ENCODE measurements around the gene SARS2. TPM values are rescaled to one million over a fixed set of nuclear protein-coding genes. Genes with fewer than 3 reads are reported as not detected.
"Not testable (repeated sequence)": the region's sequence is repeated elsewhere in the genome, so short reads cannot be mapped to it uniquely, and the experiment has no call there.

SARS2 gene
- total RNA-seq, 2 donors from 2014 or later, result 23.3 to 57.5 TPM

DNA sequence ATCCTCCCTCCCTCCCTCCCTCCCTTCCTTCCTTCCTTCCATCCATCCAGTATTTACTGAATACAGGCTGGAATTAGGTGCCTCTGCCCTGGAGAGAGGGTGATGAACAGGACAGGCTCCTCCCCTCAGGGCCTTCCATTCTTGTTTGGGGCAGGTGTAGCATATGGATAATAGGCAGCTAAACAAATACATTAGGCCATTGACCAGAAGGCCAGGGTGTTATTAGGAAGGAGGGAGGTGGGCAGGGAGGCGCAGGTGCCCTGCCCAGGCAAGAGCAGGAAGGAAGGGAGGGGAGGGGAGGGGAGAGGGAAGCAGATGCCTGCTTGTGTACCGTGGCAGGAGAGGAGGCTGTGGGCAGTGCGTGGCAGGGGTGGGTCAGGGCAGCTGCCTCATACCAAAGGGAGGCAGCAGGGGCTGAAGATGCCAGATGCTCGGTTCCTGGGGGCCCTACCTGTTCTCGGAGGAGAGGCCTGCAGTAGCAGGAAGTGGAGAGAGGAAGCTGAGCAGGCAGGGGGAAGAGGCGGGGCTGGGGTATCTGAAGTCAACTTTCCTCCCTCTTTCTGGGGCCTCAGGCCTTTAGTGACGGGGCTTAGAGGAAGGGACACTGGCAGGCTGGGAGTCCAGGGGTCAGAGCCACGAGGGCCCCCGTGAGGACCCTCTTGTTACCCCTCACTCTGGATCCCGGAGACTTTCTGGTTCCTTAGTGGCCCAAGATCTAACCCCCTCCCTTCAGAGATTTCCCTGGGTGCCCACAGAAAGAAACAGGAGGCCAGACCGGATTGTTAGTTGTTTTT lies 52.6 kb downstream of the SARS2 start, which contains the start of gene RINL:
Gene RINL, minus strand, starts transcription at position 495 of the 794 bp plus-strand sequence. CDS start 1,533 bp downstream, outside the sequence.
- WGBS, result 48% methylated on average over 11 of the region's 11 CpGs
- H3K36me3 ChIP-seq, result no peaks in the 10 kb centered on the region
- DNase-seq (ENCODE audit: low spot score), result no peak
- H3K27ac ChIP-seq, result peak within 1 kb of the TSS; percentile 6 to 48
- TF ChIP-seq CTCF (IDR thresholded peaks at IDR 0.05), result no peak
- TF ChIP-seq POLR2AphosphoS5 (IDR thresholded peaks at IDR 0.05), result no peak
- TF ChIP-seq POLR2A (IDR thresholded peaks at IDR 0.05), result no peak
- H3K4me1 ChIP-seq (replicated peaks), result no peaks in the 10 kb centered on the region
- H3K9me3 ChIP-seq, result no peaks in the 10 kb centered on the region
- no peaks in the 10 kb centered on the region for H3K27me3 ChIP-seq (replicated peaks; ENCODE audit: insufficient read depth)
- intact Hi-C loops (cut with DNase I), result no loop called here
- H3K4me3 ChIP-seq, result no peak within 1 kb of the TSS

- no peak for DNase-seq (ENCODE audit: low spot score)
- Histone ChIP-seq H3K4me3 (no peak overlapping the region), H3K27ac (no peak overlapping the region), H3K4me1 (replicated peaks) (no peaks in the 10 kb centered on the region), H3K36me3 (no peaks in the 10 kb centered on the region), H3K9me3 (no peaks in the 10 kb centered on the region), H3K27me3 (replicated peaks; ENCODE audit: insufficient read depth) (no peaks in the 10 kb centered on the region)
- intact Hi-C loops (cut with DNase I), result no loop called here
- TF ChIP-seq CTCF (IDR thresholded peaks at IDR 0.05) (no peak), POLR2A (IDR thresholded peaks at IDR 0.05) (no peak), POLR2AphosphoS5 (IDR thresholded peaks at IDR 0.05) (no peak)
- WGBS, result 68% methylated on average over 6 of the region's 6 CpGs
Measured at GRCh38 chr19:38875656-38876395, 54.7 kb downstream of the SARS2 start.

DNA sequence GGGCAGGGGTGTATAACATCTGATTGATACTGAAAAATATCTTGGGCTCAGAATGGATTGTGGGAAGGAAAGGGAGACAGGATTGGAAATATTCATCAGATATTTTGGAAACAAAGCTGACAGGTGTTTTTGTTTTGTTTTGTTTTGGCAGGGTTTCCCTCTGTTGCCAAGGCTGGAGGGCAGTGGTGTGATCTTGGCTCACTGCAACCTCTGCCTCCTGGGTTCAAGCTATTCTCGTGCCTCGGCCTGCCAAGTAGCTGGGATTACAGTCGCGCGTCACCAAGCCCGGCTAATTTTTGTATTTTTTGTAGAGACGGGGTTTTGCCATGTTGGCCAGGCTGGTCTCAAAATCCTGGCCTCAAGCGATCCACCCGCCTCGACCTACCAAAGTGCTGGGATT lies 57.2 kb downstream of the SARS2 start:
- H3K27me3 ChIP-seq (replicated peaks; ENCODE audit: insufficient read depth); H3K4me1 ChIP-seq (replicated peaks); DNase-seq (ENCODE audit: low spot score); H3K27ac ChIP-seq; intact Hi-C loops (cut with DNase I); H3K9me3 ChIP-seq; H3K4me3 ChIP-seq; H3K36me3 ChIP-seq: not testable (repeated sequence)
- 82% methylated on average over 10 of the region's 10 CpGs for WGBS

GRCh38 chr19:38870612-38871011 lies 60.0 kb downstream of the SARS2 start:
- no peaks in the 10 kb centered on the region for H3K27me3 ChIP-seq (replicated peaks; ENCODE audit: insufficient read depth)
- intact Hi-C loops (cut with DNase I), result no loop called here
- H3K4me3 ChIP-seq, result no peak overlapping the region
- H3K9me3 ChIP-seq, result no peaks in the 10 kb centered on the region
- WGBS, result 92% methylated on average over 19 of the region's 19 CpGs
- no peaks in the 10 kb centered on the region for H3K36me3 ChIP-seq
- no peak for DNase-seq (ENCODE audit: low spot score)
- no peak for TF ChIP-seq POLR2A (IDR thresholded peaks at IDR 0.05)
- no peak for TF ChIP-seq POLR2AphosphoS5 (IDR thresholded peaks at IDR 0.05)
- no peak for TF ChIP-seq CTCF (IDR thresholded peaks at IDR 0.05)
- H3K27ac ChIP-seq, result no peak overlapping the region
- H3K4me1 ChIP-seq (replicated peaks), result peaks cover 2% of the 10 kb centered on the region

DNA sequence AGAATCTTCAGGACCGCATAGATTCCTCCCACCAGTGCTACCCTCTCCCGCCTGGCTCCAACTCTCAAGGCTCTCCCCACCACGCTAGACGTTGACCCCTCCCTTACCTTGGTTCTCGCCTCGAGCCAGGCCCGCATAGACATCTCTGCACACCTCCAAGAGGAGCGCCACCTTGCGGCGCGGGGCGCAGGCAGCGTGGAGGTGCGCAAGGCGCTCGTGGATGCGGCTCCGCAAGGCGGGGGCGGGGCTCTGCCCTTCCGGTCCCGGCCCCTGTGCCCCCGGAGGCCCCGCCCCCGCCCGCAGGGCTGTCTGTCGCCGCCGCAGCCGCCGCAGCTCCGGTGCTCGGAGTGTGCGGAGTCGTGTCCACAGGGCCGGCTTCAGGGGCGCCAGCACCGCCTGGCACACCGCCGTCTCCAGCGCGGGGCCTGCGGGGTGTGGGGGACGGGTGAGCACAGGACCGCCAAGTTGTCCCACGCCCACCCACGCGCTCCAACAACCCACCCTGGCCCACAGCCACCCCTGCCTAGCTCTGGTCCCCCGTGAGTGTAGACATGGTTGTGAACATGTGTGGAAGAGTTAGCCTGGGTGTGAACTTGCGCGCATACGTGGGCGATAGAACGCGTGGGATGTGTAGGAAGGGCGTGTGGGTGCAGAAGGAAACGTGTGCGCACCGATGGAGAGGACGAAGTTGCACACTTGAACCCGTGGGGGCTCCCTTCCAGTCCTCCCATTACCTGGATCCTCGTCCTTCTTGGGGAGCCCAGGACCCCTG lies 60.5 kb downstream of the SARS2 start:
- intact Hi-C loops (cut with DNase I), result no loop called here

More for the DNA sequence above, 60.5 kb downstream of the SARS2 start:
- 27% methylated on average over 45 of the region's 62 CpGs for WGBS
- Histone ChIP-seq H3K4me1 (replicated peaks) (peaks cover 2% of the 10 kb centered on the region), H3K9me3 (no peaks in the 10 kb centered on the region), H3K27me3 (replicated peaks; ENCODE audit: insufficient read depth) (no peaks in the 10 kb centered on the region), H3K4me3 (peak overlapping the region; percentile 30 to 41), H3K27ac (peak overlapping the region in 1 of 2 donors; percentile 30), H3K36me3 (no peaks in the 10 kb centered on the region)
- DNase-seq (ENCODE audit: low spot score), result peak; percentile 71
- TF ChIP-seq POLR2A (IDR thresholded peaks at IDR 0.05), result no peak
- TF ChIP-seq CTCF (IDR thresholded peaks at IDR 0.05), result peak; percentile 72 to 89 (median 86)
- TF ChIP-seq POLR2AphosphoS5 (IDR thresholded peaks at IDR 0.05), result peak; percentile 63

Data from prostate gland (tissue), 2 donors.